ENCODE results near the gene SPEG. TPM values are rescaled to one million over a fixed set of nuclear protein-coding genes. Genes with fewer than 3 reads are reported as not detected.

SPEG gene
- total RNA-seq, 1 experiment from 2014 or later = 23.3 TPM

DNA sequence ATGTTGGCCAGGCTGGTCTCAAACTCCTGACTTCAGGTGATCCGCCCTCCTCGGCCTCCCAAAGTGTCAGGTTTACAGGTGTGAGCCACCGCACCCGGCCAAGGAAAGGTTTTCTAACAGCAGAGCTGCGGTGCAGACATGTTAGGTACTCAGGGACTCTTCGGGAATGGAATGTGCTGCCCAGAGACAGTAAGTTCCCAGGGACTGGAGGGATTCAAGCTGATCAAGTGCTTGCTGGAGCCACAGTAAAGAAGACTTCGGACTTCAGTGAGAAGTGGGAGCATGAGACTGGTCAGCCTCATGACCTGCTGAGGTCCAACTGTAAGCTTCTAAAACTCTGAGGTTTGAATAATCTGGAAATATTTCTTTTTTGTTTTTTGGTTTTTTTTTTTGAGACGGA, 24.3 kb upstream of the SPEG start:
- H3K4me1 Mint-ChIP-seq (ENCODE audit: insufficient read depth, unreplicated experiment) = peaks cover 6% of the 10 kb centered on the region
- DNase-seq (ENCODE audit: unreplicated experiment) = no peak
- BruUV-seq (replicated peaks) = no TSS peak
- H3K9me3 Mint-ChIP-seq (ENCODE audit: unreplicated experiment) = no peaks in the 10 kb centered on the region
- no peaks in the 10 kb centered on the region for H3K36me3 Mint-ChIP-seq (ENCODE audit: insufficient read depth, unreplicated experiment)
- no peak overlapping the region for H3K27ac Mint-ChIP-seq (ENCODE audit: low read depth, unreplicated experiment)
- intact Hi-C loops (cut with micrococcal nuclease) = no loop called here
- H3K27me3 Mint-ChIP-seq (ENCODE audit: insufficient read depth, unreplicated experiment) = no peaks in the 10 kb centered on the region
- ChIA-PET CTCF (interaction anchor here (1.1 to 1.9 kb wide), 2 partner anchors 97 to 120 kb away, joined by 5 to 8 read pairs; no protein-coding TSS in a partner anchor), POLR2A (interaction anchor here (0.6 kb wide), 1 partner anchor 1269 kb away, joined by 3 read pairs; no protein-coding TSS in a partner anchor)
- no peak overlapping the region for H3K4me3 Mint-ChIP-seq (ENCODE audit: unreplicated experiment)
- TF ChIP-seq, protein P1, sequence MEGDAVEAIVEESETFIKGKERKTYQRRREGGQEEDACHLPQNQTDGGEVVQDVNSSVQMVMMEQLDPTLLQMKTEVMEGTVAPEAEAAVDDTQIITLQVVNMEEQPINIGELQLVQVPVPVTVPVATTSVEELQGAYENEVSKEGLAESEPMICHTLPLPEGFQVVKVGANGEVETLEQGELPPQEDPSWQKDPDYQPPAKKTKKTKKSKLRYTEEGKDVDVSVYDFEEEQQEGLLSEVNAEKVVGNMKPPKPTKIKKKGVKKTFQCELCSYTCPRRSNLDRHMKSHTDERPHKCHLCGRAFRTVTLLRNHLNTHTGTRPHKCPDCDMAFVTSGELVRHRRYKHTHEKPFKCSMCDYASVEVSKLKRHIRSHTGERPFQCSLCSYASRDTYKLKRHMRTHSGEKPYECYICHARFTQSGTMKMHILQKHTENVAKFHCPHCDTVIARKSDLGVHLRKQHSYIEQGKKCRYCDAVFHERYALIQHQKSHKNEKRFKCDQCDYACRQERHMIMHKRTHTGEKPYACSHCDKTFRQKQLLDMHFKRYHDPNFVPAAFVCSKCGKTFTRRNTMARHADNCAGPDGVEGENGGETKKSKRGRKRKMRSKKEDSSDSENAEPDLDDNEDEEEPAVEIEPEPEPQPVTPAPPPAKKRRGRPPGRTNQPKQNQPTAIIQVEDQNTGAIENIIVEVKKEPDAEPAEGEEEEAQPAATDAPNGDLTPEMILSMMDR (IDR thresholded peaks at IDR 0.05; ENCODE audit: unreplicated experiment) = no peak

DNA sequence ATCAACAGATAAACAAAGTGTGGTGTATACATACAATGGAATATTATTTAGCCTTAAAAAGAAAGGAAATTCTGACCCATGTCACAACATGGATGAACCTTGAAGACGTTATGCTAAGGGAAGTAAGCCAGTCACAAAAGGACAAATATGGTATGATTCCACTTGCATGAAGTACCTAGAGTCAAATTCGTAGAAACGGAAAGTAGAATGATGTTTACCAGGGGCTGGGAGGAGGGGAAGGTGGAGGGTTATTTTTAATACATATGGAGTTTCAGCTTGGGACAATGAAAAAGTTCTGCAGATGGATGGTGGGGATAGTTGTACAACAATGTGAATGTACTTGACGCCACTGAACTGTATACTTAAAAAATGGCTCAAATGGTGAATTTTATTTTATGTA, 19.8 kb upstream of the SPEG start:
- intact Hi-C loops (cut with micrococcal nuclease) = no loop called here
- Mint-ChIP-seq H3K27ac (ENCODE audit: low read depth, unreplicated experiment) (no peak overlapping the region), H3K9me3 (ENCODE audit: unreplicated experiment) (no peaks in the 10 kb centered on the region), H3K36me3 (ENCODE audit: insufficient read depth, unreplicated experiment) (no peaks in the 10 kb centered on the region), H3K4me1 (ENCODE audit: insufficient read depth, unreplicated experiment) (no peaks in the 10 kb centered on the region), H3K4me3 (ENCODE audit: unreplicated experiment) (no peak overlapping the region), H3K27me3 (ENCODE audit: insufficient read depth, unreplicated experiment) (no peaks in the 10 kb centered on the region)
- TF ChIP-seq, protein P1 (IDR thresholded peaks at IDR 0.05; ENCODE audit: unreplicated experiment) = no peak
- no TSS peak for BruUV-seq (replicated peaks)
- ChIA-PET POLR2A (interaction anchor here (0.6 kb wide), 1 partner anchor 176 kb away, joined by 3 read pairs; no protein-coding TSS in a partner anchor), CTCF (interaction anchor here (0.8 to 1.8 kb wide), 2 partner anchors 12 to 15 kb away, joined by 3 to 5 read pairs; no protein-coding TSS in a partner anchor)
- DNase-seq (ENCODE audit: unreplicated experiment) = no peak

DNA sequence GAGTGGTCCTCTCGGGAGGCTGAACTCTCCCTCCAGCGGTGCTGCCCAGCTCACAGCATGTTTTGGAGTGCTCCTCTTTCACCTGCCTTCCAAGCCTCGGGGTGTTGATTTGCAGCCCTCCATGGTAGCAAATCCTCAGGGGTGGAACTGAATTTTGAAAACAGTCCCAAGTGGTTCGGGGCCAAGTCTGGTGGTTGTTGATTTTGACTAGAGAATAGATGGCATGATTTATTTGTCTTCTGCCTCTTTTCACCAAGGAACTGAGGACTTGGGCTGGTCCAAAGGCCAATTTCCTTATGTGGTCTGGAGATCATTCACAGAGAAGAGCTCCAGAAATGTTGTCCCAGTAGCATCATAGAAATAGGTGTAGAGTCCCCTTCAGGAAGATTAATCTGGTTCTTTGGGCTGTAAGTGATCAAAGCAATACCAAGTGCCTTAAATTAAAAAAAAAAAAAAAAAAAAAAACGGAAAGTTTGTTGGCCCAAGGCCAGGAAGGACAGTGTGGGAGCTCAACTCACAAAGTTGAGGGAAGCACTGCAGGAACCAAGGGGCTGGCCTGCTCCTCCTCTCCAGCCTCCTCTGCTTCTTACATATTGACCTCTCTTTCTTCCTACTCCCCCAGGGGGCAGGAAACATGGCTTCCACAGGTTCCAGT, 18.9 kb upstream of the SPEG start:
- POLR2A ChIA-PET = interaction anchor here (0.6 kb wide), 2 partner anchors 37 to 176 kb away, joined by 3 read pairs; no protein-coding TSS in a partner anchor
- H3K4me3 Mint-ChIP-seq (ENCODE audit: unreplicated experiment) = no peak overlapping the region

DNA sequence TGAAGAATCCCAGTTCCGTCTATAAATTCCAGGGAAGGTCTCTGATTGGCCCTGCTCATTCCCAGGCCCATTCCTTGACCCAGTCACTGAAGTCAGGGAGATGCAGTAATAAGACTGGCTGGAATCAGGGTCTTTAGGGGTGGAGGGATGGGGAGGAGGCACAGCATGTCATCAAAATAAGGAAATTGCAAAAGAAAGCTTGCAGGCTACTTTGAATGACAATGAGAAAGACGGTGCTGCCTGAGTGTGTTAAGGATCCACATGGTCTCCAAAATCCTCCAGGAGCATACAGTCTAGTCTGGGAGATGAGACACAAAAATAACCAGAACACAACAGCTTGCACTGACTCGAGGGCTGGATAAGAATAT, 18.4 kb upstream of the SPEG start:
- Mint-ChIP-seq H3K36me3 (ENCODE audit: insufficient read depth, unreplicated experiment) (no peaks in the 10 kb centered on the region), H3K4me3 (ENCODE audit: unreplicated experiment) (no peak overlapping the region), H3K27ac (ENCODE audit: low read depth, unreplicated experiment) (no peak overlapping the region), H3K27me3 (ENCODE audit: insufficient read depth, unreplicated experiment) (no peaks in the 10 kb centered on the region), H3K4me1 (ENCODE audit: insufficient read depth, unreplicated experiment) (no peaks in the 10 kb centered on the region), H3K9me3 (ENCODE audit: unreplicated experiment) (no peaks in the 10 kb centered on the region)
- TF ChIP-seq, protein P1 (IDR thresholded peaks at IDR 0.05; ENCODE audit: unreplicated experiment) = no peak
- DNase-seq (ENCODE audit: unreplicated experiment) = no peak
- CTCF ChIA-PET = interaction anchor here (0.6 to 3.3 kb wide), 6 partner anchors 12 to 317 kb away, joined by 3 to 15 read pairs (median 6); no protein-coding TSS in a partner anchor
- BruUV-seq (replicated peaks) = no TSS peak
- intact Hi-C loops (cut with micrococcal nuclease) = no loop called here
- POLR2A ChIA-PET = interaction anchor here (0.6 kb wide), 1 partner anchor 37 kb away, joined by 3 read pairs; no protein-coding TSS in a partner anchor

More for the DNA sequence above, 18.9 kb upstream of the SPEG start:
- Mint-ChIP-seq H3K27ac (ENCODE audit: low read depth, unreplicated experiment) (no peak overlapping the region), H3K36me3 (ENCODE audit: insufficient read depth, unreplicated experiment) (no peaks in the 10 kb centered on the region), H3K27me3 (ENCODE audit: insufficient read depth, unreplicated experiment) (no peaks in the 10 kb centered on the region), H3K4me1 (ENCODE audit: insufficient read depth, unreplicated experiment) (no peaks in the 10 kb centered on the region), H3K9me3 (ENCODE audit: unreplicated experiment) (no peaks in the 10 kb centered on the region)
- TF ChIP-seq, protein P1 (IDR thresholded peaks at IDR 0.05; ENCODE audit: unreplicated experiment) = no peak
- intact Hi-C loops (cut with micrococcal nuclease) = no loop called here
- no peak for DNase-seq (ENCODE audit: unreplicated experiment)
- CTCF ChIA-PET = interaction anchor here (0.6 to 3.3 kb wide), 5 partner anchors 11 to 317 kb away, joined by 3 to 15 read pairs (median 5); no protein-coding TSS in a partner anchor
- BruUV-seq (replicated peaks) = no TSS peak

Data from MCF 10A (cell line).